Central memory CD8-positive, alpha-beta T cell (primary cell): ENCODE measurements around the gene PCGF3.
A peak's percentile ranks its signal among the peaks of the same experiment; 100 is the strongest.

Experiments
- ATAC-seq: fragments of 150-1000 bp; cut with Tn5 transposase; replicated peaks from 2 replicates; pipeline ENCODE4 v1.10.0; 2022; ENCODE audit warnings: mild to moderate bottlenecking, moderate FRiP score, moderate number of reproducible peaks; ENCODE audit not compliant: poor library complexity, severe bottlenecking; ENCODE audit errors: extremely low read depth
- DNase-seq, 2 donors: peaks; one replicate each; pipeline ENCODE4 v3.0.0; 2021; ENCODE audit warnings: low spot score in 2 of 2
- H3K27ac Mint-ChIP-seq: one replicate; pipeline ENCODE4 v1.8.0; 2022; ENCODE audit warnings: low read depth, mild to moderate bottlenecking, moderate library complexity, mixed read lengths
- H3K27me3 Mint-ChIP-seq: one replicate; pipeline ENCODE4 v1.8.0; 2022; ENCODE audit warnings: mixed read lengths
- H3K36me3 Mint-ChIP-seq: one replicate; pipeline ENCODE4 v1.8.0; 2022; ENCODE audit warnings: mild to moderate bottlenecking, moderate library complexity, mixed read lengths; ENCODE audit not compliant: insufficient read depth
- H3K4me1 Mint-ChIP-seq: one replicate; pipeline ENCODE4 v1.8.0; 2022; ENCODE audit warnings: mixed read lengths
- H3K4me3 Mint-ChIP-seq: one replicate; pipeline ENCODE4 v1.8.0; 2022; ENCODE audit warnings: mild to moderate bottlenecking, moderate library complexity, mixed read lengths
- H3K9me3 Mint-ChIP-seq: one replicate; pipeline ENCODE4 v1.8.0; 2022; ENCODE audit warnings: mixed read lengths

PCGF3 gene

DNA sequence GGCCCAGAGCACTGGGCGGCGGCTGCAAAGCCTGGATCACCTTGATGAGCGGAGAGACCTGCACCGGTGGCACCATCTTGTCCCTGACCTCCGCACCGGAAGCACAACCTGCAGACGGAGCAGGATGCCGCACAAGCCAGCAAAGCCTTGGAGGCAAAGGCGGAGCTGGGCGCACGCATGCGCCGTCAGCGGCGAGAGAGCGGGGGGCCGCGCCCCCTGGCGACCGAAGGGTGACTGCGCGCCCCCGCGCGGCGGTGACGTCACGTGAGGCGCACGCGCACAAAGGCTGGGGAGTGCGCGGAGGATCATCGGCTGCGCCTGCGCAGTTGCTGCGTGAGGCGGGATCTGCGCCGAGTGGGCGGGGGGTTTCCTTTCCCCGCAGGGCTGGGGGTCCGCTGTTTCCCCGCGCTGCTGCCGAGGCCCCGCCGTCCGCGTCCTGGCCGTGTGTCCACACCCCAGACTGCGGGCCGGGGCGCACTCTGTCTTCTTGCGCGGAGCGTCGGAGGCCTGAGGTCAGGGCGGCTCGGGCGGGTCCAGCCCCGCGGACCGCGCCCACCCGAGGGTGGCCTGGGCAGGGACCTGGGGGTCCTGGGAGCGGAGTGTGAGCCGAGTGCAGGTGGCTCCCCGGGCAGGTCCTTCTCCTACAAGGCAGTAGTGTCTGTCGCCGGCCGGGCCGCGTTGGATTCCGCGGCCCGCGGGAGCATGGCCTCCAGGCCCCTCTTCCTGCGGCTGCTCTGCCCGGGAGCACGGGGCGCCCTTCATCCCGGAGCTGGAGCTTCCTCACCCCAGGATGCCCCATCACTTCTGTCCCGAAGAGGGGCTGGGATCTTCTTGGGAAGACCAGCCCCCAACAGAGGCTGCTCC is 31.2 kb upstream of the PCGF3 start, which contains the start of the genes ATP5ME and MYL5:
Gene ATP5ME, minus strand, starts transcription at position 105 of the 864 bp plus-strand sequence. Its CDS starts 29 bp downstream, at position 76.
Gene MYL5, plus strand, starts transcription at position 371 of the 864 bp plus-strand sequence. CDS start 3,485 bp downstream, outside the sequence.
- ATAC-seq (peak; percentile 97), DNase-seq (peak; percentile 97 to 98)
- peaks cover 25% of the 10 kb centered on the region for H3K36me3 Mint-ChIP-seq
- H3K9me3 Mint-ChIP-seq = no peaks in the 10 kb centered on the region
- H3K4me1 Mint-ChIP-seq = peaks cover 7% of the 10 kb centered on the region
- H3K4me3 Mint-ChIP-seq = peak within 1 kb of the TSS; percentile 85
- H3K27ac Mint-ChIP-seq = peak within 1 kb of the TSS; percentile 91
- no peaks in the 10 kb centered on the region for H3K27me3 Mint-ChIP-seq

DNA sequence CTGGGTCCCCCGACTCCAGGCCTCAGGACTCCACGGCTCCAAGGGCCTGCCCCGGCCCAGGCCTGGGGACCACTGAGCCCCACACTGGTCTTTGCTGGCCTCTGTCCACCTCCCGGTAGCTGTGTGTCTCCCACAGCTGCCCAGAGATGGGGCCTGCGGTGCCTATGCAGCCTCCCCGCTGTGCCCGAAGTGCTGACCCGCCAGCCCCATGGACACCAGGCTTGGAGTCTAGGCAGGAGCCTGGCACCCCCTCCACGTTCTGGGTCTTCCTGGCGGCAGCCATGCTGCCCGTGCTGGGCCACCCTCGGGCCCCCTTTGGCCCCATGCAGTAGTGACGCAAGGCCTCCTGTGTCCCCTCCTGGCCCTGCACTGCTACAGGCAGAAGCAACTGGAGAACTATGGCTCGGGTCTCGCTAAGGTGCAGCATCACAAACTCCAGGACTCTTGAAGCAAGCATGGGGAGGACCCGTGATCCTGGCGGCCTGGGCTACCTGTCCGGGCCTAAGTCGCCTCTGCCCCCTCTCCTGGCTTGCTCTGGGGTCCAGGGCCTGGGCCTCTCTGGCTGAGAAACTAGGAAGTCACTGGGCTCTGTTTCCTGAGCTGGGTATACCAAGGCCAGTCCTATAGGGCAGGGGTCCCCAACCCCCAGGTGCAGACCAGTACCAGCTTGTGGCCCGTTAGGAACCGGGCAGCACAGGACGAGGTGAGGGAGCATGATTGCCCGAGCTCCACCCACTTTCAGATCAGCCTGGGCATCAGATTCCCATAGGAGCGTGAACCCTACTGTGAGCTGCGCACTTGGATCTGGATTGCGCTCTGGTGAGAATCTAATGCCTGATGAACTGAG is 30.4 kb upstream of the PCGF3 start:
- Mint-ChIP-seq H3K36me3 (peaks cover 25% of the 10 kb centered on the region), H3K9me3 (no peaks in the 10 kb centered on the region), H3K27ac (peak overlapping the region; percentile 91), H3K4me3 (peak overlapping the region; percentile 85), H3K27me3 (no peaks in the 10 kb centered on the region), H3K4me1 (peaks cover 7% of the 10 kb centered on the region)
- peak; percentile 3 for ATAC-seq
- DNase-seq = no peak

DNA sequence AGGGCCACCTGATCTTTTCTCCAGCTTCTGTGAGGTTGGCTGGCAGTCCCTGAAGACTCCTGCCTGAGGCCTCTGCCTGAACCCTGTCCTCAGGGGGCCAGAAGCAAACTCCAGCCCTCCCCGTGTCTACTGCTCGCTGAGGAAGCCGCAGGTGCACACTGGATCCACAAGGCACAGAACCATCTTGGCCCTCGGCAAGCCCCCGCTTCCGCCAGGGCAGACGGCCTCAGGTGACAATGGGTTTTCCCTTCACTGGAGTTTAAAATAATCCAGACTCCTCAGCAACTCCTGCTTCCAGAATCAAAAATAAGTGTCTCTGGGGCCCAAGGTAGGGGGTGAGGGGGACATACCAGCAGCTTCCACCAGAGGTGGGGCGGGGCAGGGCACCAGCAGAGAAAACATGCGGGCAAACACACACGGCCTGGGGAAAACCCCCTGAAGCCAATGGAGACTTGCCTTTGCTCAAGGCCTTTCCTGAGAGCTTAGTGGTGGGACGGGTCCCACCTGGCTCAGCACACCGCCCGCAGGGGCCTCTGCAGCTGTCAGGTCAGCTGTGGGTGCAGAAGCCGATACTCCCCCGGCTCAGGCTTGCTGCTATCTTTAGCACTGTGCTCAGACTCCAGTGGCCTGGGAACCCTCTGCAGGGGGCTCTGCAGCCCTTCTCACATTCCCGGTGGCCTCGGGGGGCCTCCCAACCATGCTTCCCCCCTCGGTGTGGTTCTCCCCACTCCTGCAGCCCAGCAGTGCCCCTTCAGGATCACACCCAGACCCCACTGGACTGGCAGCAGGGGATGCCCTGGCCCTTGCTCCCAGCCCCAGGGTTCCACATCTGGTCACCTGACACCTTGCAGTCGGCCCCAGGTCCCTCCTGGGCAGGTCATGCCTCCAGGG is 29.4 kb upstream of the PCGF3 start:
- ATAC-seq (no peak), DNase-seq (no peak)
- Mint-ChIP-seq H3K36me3 (peaks cover 22% of the 10 kb centered on the region), H3K4me3 (peak overlapping the region; percentile 85), H3K27ac (no peak overlapping the region), H3K4me1 (peaks cover 7% of the 10 kb centered on the region), H3K27me3 (no peaks in the 10 kb centered on the region), H3K9me3 (no peaks in the 10 kb centered on the region)

DNA sequence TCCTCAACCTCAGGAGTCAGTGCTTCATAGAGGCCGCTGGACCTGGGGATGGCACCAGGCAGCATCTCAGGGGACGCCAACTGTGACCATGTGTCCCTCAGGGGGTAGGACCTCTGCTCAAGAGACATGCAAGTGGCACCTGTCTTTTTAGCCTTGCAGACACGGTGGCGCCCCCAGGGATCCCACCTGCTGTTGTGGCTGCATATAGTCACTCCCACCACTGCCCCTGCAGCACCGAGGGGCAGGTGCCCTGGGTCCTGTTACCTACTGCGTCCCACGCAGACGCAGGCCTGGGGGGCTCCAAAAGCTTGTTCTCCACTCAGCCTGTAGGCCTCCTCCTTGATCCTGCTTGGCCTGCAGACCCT is 28.8 kb upstream of the PCGF3 start:
- ATAC-seq (no peak), DNase-seq (no peak)
- no peaks in the 10 kb centered on the region for H3K27me3 Mint-ChIP-seq
- H3K36me3 Mint-ChIP-seq = peaks cover 22% of the 10 kb centered on the region
- H3K4me3 Mint-ChIP-seq = peak overlapping the region; percentile 7
- H3K27ac Mint-ChIP-seq = no peak overlapping the region
- peaks cover 7% of the 10 kb centered on the region for H3K4me1 Mint-ChIP-seq
- no peaks in the 10 kb centered on the region for H3K9me3 Mint-ChIP-seq

DNA sequence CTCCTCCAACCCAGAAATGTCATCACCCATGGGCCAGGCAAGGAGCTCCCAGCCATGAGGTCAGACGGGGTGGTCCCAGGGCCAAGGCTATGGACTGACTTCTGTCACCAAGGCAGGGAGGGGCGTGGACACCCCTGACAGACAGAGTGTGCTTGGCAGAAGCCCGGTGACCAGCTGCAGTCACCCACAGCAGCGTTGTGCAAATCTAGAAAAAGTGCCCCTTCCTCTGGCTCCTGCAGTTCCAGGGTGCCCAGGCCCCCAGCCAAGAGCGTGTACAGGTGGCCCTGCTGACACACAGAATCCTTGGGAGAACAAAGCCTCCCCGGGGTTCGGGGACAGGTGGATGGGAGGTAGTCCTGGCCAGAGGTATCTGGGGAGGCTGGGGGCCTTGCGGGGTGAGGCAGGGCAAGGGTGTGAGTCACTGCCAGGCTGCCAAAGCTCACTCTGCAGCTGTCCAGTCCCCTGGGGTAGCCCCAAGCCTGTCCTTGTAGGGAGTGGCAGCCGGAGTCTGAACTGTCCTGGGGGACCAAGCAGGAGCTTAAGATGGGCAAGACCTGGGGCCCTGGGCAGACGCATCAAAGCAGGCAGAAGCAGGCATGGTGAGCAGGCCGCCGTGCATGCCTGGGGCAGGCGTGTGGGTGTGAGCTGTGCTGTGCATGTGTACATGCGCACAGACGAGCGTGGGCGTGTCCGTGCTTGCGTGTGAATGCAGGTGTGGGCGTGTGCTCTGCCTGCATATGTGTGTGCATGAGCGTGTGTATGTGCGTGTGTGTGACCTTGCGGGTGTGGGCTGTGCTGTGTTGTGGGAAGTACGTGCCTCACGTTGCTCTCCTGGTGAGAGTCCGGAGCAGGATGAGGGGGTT is 28.0 kb upstream of the PCGF3 start:
- Mint-ChIP-seq H3K27ac (peak overlapping the region; percentile 29), H3K27me3 (no peaks in the 10 kb centered on the region), H3K4me1 (peaks cover 7% of the 10 kb centered on the region), H3K36me3 (peaks cover 16% of the 10 kb centered on the region), H3K9me3 (no peaks in the 10 kb centered on the region), H3K4me3 (no peak overlapping the region)
- ATAC-seq (no peak), DNase-seq (no peak)

DNA sequence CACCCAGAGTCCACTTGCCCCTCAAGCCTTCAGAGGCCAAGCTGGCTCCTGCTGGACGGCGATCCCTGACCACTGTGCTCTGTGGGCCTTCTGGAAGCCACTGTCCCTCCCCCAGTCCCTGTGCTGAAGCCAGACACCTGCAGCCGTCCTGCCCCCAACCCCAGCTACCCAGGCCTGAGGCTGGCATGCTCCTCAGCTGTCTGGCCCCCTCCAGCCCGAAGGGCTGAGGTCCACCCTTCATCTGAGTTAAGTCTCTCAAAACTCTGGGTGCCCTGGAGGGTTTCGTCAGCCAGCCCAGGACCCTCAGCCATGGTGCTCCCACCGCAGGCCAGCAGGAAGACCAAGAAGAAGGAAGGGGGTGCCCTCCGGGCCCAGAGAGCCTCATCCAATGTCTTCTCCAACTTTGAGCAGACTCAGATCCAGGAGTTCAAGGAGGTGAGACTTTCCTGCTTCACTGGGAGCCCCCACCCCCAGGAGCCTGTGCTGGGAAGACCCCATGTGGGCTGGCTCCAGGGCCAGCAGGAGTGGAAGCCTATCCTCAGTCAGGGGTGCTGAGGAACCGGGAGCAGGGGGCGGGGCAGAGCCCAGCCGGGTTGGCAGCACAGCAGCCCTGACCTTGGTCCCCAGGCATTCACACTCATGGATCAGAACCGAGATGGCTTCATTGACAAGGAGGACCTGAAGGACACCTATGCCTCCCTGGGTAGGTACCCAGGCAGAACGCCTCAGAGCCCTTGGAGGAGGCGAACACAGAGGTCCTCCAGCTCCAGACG is 27.1 kb upstream of the PCGF3 start:
- Mint-ChIP-seq H3K9me3 (no peaks in the 10 kb centered on the region), H3K27me3 (no peaks in the 10 kb centered on the region), H3K4me1 (peaks cover under 1% of the 10 kb centered on the region), H3K36me3 (peaks cover 10% of the 10 kb centered on the region), H3K27ac (no peak overlapping the region), H3K4me3 (no peak overlapping the region)
- no peak for DNase-seq
- ATAC-seq = no peak

DNA sequence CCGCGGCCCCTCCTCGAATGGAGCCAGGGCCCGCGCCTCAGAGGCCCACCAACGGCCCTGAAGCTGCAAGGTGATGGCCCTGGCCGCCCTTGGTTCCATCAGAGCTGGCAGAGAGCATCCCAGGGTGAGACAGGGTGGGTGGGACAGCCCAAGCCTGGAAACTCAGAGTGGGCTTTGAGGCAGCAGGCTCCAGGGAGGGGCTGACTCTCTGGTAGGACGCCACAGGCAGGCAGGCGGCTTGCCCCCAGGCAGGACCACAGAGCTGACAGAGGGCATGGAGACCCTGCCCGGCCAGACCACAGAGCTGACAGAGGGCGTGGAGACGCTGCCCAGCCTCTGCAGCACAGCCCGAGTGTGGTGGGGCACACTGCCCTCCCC is 26.5 kb upstream of the PCGF3 start:
- no peak for ATAC-seq
- DNase-seq = no peak
- Mint-ChIP-seq H3K27me3 (no peaks in the 10 kb centered on the region), H3K9me3 (no peaks in the 10 kb centered on the region), H3K27ac (no peak overlapping the region), H3K4me3 (no peak overlapping the region), H3K4me1 (no peaks in the 10 kb centered on the region), H3K36me3 (peaks cover 9% of the 10 kb centered on the region)

DNA sequence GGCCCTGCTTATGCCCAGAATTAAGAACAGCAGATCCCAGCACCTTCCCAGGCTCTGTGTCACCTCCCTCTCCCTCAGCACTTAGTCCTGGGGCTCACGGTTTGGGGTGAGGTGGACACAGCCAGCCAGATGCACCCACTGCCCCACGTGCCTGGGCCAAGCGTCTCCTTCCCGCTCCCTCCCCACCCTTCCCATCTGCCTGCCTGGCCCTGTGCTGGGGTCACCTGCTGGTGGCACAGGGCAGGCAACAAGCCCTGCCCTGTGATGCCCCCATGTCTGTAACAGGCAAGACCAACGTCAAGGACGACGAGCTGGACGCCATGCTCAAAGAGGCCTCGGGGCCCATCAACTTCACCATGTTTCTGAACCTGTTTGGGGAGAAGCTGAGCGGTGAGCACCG is 26.0 kb upstream of the PCGF3 start:
- H3K4me1 Mint-ChIP-seq = no peaks in the 10 kb centered on the region
- no peaks in the 10 kb centered on the region for H3K9me3 Mint-ChIP-seq
- no peak for ATAC-seq
- DNase-seq = no peak
- H3K27me3 Mint-ChIP-seq = no peaks in the 10 kb centered on the region
- H3K36me3 Mint-ChIP-seq = peaks cover 6% of the 10 kb centered on the region
- no peak overlapping the region for H3K27ac Mint-ChIP-seq
- H3K4me3 Mint-ChIP-seq = peak overlapping the region; percentile 57

DNA sequence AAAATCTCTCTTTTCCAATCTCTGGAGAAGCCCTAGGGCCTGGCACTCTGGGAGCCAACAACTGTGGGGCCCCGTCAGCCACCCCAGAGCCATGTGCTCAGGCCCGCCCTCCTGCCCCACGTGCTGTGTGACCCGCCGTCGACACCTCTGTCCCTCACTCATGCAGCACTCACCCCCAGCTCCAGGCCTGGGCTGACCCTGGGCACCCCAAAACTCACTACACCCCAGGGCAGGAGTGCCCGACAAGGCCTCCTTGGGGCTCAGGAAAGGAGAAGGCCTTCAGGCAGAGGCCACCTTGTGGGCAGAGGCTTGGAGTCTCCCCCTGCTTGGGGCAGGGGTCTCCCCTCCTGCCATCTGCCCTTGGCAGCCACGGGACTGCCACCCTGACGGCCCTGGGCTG is 25.5 kb upstream of the PCGF3 start:
- DNase-seq = no peak
- ATAC-seq = no peak
- no peaks in the 10 kb centered on the region for H3K27me3 Mint-ChIP-seq

DNA sequence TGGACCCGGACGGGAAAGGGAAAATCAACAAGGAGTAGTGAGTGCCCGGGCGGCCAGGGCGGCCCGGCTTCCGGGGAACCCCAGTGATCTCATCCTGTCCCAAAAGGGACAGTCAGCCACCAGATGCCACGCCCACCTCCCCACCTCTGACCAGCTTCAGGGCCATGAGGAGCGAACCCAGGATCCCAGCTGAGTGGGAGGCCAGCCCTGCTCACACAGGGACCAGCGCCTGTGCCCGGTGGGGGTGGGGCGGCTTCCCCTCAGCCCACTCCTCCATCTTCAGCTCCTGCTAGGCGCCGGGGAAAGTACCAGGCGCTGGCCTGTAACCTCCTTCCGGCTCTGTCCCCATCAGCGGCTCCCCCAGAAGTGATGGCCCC is 25.1 kb upstream of the PCGF3 start:
- no peaks in the 10 kb centered on the region for H3K27me3 Mint-ChIP-seq
- no peaks in the 10 kb centered on the region for H3K9me3 Mint-ChIP-seq
- ATAC-seq = peak; percentile 24
- peak overlapping the region; percentile 8 for H3K27ac Mint-ChIP-seq
- H3K4me3 Mint-ChIP-seq = peak overlapping the region; percentile 57
- no peaks in the 10 kb centered on the region for H3K4me1 Mint-ChIP-seq
- H3K36me3 Mint-ChIP-seq = peaks cover 1% of the 10 kb centered on the region
- DNase-seq = no peak

More for the DNA sequence above, 25.5 kb upstream of the PCGF3 start:
- H3K4me3 Mint-ChIP-seq = peak overlapping the region; percentile 57
- H3K36me3 Mint-ChIP-seq = peaks cover 5% of the 10 kb centered on the region
- no peaks in the 10 kb centered on the region for H3K4me1 Mint-ChIP-seq
- H3K27ac Mint-ChIP-seq = peak overlapping the region; percentile 8
- H3K9me3 Mint-ChIP-seq = no peaks in the 10 kb centered on the region
